HUES48 (cell line): Measurements from ENCODE around the gene KLK12.

Experiments used
- H3K27ac ChIP-seq: one replicate; pipeline ENCODE4 v1.7.0; 2013; ENCODE audit warnings: low read depth, low read length, inconsistent platforms
- H3K27me3 ChIP-seq: 2 replicates; pipeline ENCODE4 v1.6.1; 2013; ENCODE audit warnings: mild to moderate bottlenecking, low read length; ENCODE audit not compliant: control insufficient read depth, insufficient read depth
- H3K36me3 ChIP-seq: 2 replicates; pipeline ENCODE4 v1.6.1; 2013; ENCODE audit warnings: low read length; ENCODE audit not compliant: control insufficient read depth, insufficient read depth
- H3K4me1 ChIP-seq: 2 replicates; pipeline ENCODE4 v1.6.1; 2013; ENCODE audit warnings: mild to moderate bottlenecking, low read length; ENCODE audit not compliant: control insufficient read depth, insufficient read depth
- H3K4me3 ChIP-seq: 2 replicates; pipeline ENCODE4 v1.5.1; 2013; ENCODE audit warnings: mild to moderate bottlenecking, low read depth, low read length
- H3K9ac ChIP-seq: 2 replicates; pipeline ENCODE4 v1.6.1; 2013; ENCODE audit warnings: mild to moderate bottlenecking, low read depth, low read length, moderate library complexity
- H3K9me3 ChIP-seq: 2 replicates; pipeline ENCODE4 v1.6.1; 2013; ENCODE audit warnings: low read length; ENCODE audit not compliant: control insufficient read depth, insufficient read depth

Gene KLK12

GRCh38 chr19:51034704-51035103 lies at the start of gene KLK12:
Gene KLK12, minus strand, starts transcription at chr19:51035002. Its CDS starts 381 bp downstream, at chr19:51034621.
- no peak within 1 kb of the TSS for H3K4me3 ChIP-seq
- no peaks in the 10 kb centered on the region for H3K27me3 ChIP-seq
- H3K36me3 ChIP-seq: no peaks in the 10 kb centered on the region
- H3K9ac ChIP-seq: no peak within 1 kb of the TSS
- H3K4me1 ChIP-seq: no peaks in the 10 kb centered on the region
- no peaks in the 10 kb centered on the region for H3K9me3 ChIP-seq
- H3K27ac ChIP-seq: no peak within 1 kb of the TSS

- H3K4me3 ChIP-seq: no peak overlapping the region
- H3K9ac ChIP-seq: no peak overlapping the region
- H3K36me3 ChIP-seq: no peaks in the 10 kb centered on the region
- H3K27ac ChIP-seq: no peak overlapping the region
- H3K4me1 ChIP-seq: no peaks in the 10 kb centered on the region
- no peaks in the 10 kb centered on the region for H3K9me3 ChIP-seq
- H3K27me3 ChIP-seq: no peaks in the 10 kb centered on the region
Observed at GRCh38 chr19:51084505-51084904, 49.7 kb upstream of the KLK12 start.

GRCh38 chr19:51083783-51084182 lies 49.0 kb upstream of the KLK12 start:
- Histone ChIP-seq H3K9ac (no peak overlapping the region), H3K4me1 (no peaks in the 10 kb centered on the region), H3K4me3 (no peak overlapping the region), H3K27me3 (no peaks in the 10 kb centered on the region), H3K9me3 (no peaks in the 10 kb centered on the region), H3K27ac (no peak overlapping the region), H3K36me3 (no peaks in the 10 kb centered on the region)

GRCh38 chr19:51083181-51083580 lies 48.4 kb upstream of the KLK12 start:
- no peak overlapping the region for H3K4me3 ChIP-seq
- H3K9ac ChIP-seq: no peak overlapping the region
- no peaks in the 10 kb centered on the region for H3K4me1 ChIP-seq
- no peak overlapping the region for H3K27ac ChIP-seq
- H3K36me3 ChIP-seq: no peaks in the 10 kb centered on the region
- H3K27me3 ChIP-seq: no peaks in the 10 kb centered on the region
- H3K9me3 ChIP-seq: no peaks in the 10 kb centered on the region

- H3K4me3 ChIP-seq: no peak within 1 kb of the TSS
- no peak within 1 kb of the TSS for H3K27ac ChIP-seq
- no peaks in the 10 kb centered on the region for H3K27me3 ChIP-seq
- H3K4me1 ChIP-seq: no peaks in the 10 kb centered on the region
- no peaks in the 10 kb centered on the region for H3K9me3 ChIP-seq
- no peak within 1 kb of the TSS for H3K9ac ChIP-seq
- no peaks in the 10 kb centered on the region for H3K36me3 ChIP-seq
Observed at GRCh38 chr19:51082611-51083010, 47.8 kb upstream of the KLK12 start, which contains the start of gene KLK14. Gene KLK14, minus strand, starts transcription at chr19:51082887. Its CDS starts 273 bp downstream, at chr19:51082614.

- H3K9ac ChIP-seq: no peak overlapping the region
- no peak overlapping the region for H3K4me3 ChIP-seq
- no peaks in the 10 kb centered on the region for H3K27me3 ChIP-seq
- H3K36me3 ChIP-seq: no peaks in the 10 kb centered on the region
- no peaks in the 10 kb centered on the region for H3K9me3 ChIP-seq
- H3K4me1 ChIP-seq: 0 out of 2 replicates have a peak, but pooled peaks cover 1% of the 10 kb centered on the region
- no peak overlapping the region for H3K27ac ChIP-seq
Observed at GRCh38 chr19:51081476-51081875, 46.7 kb upstream of the KLK12 start.

GRCh38 chr19:51079481-51080110 lies 44.8 kb upstream of the KLK12 start:
- Histone ChIP-seq H3K9me3 (no peaks in the 10 kb centered on the region), H3K27me3 (no peaks in the 10 kb centered on the region), H3K4me3 (no peak overlapping the region), H3K4me1 (0 out of 2 replicates have a peak, but pooled peaks cover 5% of the 10 kb centered on the region), H3K36me3 (no peaks in the 10 kb centered on the region), H3K27ac (no peak overlapping the region), H3K9ac (no peak overlapping the region)

GRCh38 chr19:51078731-51079130 lies 43.9 kb upstream of the KLK12 start:
- Histone ChIP-seq H3K27ac (no peak overlapping the region), H3K4me1 (0 out of 2 replicates have a peak, but pooled peaks cover 5% of the 10 kb centered on the region), H3K9me3 (no peaks in the 10 kb centered on the region), H3K9ac (no peak overlapping the region), H3K36me3 (no peaks in the 10 kb centered on the region), H3K27me3 (no peaks in the 10 kb centered on the region), H3K4me3 (no peak overlapping the region)

- H3K36me3 ChIP-seq: no peaks in the 10 kb centered on the region
- H3K27ac ChIP-seq: no peak overlapping the region
- 0 out of 2 replicates have a peak, but pooled peaks cover 5% of the 10 kb centered on the region for H3K4me1 ChIP-seq
- 0 out of 2 replicates have a peak, but pooled peaks cover 4% of the 10 kb centered on the region for H3K9me3 ChIP-seq
- no peak overlapping the region for H3K4me3 ChIP-seq
- no peak overlapping the region for H3K9ac ChIP-seq
- no peaks in the 10 kb centered on the region for H3K27me3 ChIP-seq
Observed at GRCh38 chr19:51078104-51078503, 43.3 kb upstream of the KLK12 start.

- H3K4me3 ChIP-seq: no peak overlapping the region
- 0 out of 2 replicates have a peak, but pooled peaks cover 5% of the 10 kb centered on the region for H3K4me1 ChIP-seq
- no peaks in the 10 kb centered on the region for H3K27me3 ChIP-seq
- H3K36me3 ChIP-seq: no peaks in the 10 kb centered on the region
- no peak overlapping the region for H3K27ac ChIP-seq
- no peak overlapping the region for H3K9ac ChIP-seq
- 0 out of 2 replicates have a peak, but pooled peaks cover 5% of the 10 kb centered on the region for H3K9me3 ChIP-seq
Observed at GRCh38 chr19:51076631-51077213, 41.9 kb upstream of the KLK12 start.

GRCh38 chr19:51075998-51076397 lies 41.2 kb upstream of the KLK12 start:
- H3K9ac ChIP-seq: no peak overlapping the region
- H3K27ac ChIP-seq: no peak overlapping the region
- no peaks in the 10 kb centered on the region for H3K36me3 ChIP-seq
- H3K4me1 ChIP-seq: 0 out of 2 replicates have a peak, but pooled peaks cover 5% of the 10 kb centered on the region
- no peak overlapping the region for H3K4me3 ChIP-seq
- H3K9me3 ChIP-seq: 0 out of 2 replicates have a peak, but pooled peaks cover 5% of the 10 kb centered on the region
- H3K27me3 ChIP-seq: no peaks in the 10 kb centered on the region
